GM18951 (cell line): Measurements from ENCODE around the gene ATXN10.

Source experiments
- POLR2A ChIP-seq: IDR thresholded peaks from 4 replicates; pipeline ENCODE4 v1.6.1; 2011; ENCODE audit warnings: mild to moderate bottlenecking; ENCODE audit not compliant: insufficient read length, insufficient read depth; ENCODE audit errors: extremely low read depth
- in situ Hi-C: fragments of 300-500 bp; cut with MboI; formaldehyde crosslinking; loops from one replicate; pipeline ENCODE4 v1.12.0; 2022; ENCODE audit warnings: low sequenced_read_pairs, mixed read lengths, inconsistent platforms; ENCODE audit not compliant: unreplicated experiment

Gene ATXN10

DNA sequence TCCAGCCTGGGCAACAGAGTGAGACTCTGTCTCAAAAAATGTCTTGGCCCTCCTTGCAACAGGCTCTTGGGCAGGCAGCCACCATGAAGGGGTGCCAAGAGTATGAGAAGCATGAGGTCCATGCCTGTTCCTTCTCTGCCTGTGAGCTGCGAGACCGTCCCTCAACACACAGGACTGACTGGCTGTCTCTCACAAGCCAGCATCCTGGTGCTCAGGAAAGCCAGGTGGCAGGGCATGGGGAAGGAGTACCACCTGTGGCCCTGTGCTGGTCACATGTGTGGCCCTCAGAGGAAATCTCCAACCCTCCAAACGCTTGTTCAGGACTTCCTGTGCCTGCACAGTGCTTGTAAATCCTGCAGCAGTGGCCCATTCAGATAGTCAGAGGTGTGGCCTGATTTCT lies 83.2 kb downstream of the ATXN10 start:
- TF ChIP-seq POLR2A: no peak
- in situ Hi-C loops: no loop called here

DNA sequence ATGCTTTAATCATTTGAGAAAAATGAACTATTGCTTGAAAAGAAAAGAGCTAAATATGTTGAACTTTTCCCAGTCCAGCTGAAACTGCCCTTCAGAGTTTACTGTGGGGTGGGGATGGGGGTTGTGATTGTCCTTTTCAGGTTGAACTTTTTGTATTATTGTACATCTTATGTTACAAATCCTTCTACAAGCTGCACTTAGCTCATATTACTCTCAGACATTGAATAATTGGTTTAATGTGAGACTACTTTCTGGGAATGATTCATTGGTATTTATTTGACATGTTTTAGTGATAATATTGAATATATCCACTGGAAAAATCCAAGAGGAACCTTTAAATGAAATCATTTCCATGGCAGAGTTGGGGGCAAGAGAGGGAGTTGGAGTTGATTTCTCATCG lies 84.9 kb downstream of the ATXN10 start:
- in situ Hi-C loops: no loop called here
- no peak for TF ChIP-seq POLR2A

GRCh38 chr22:45757068-45757467 lies 85.4 kb downstream of the ATXN10 start:
- no peak for TF ChIP-seq POLR2A
- in situ Hi-C loops: no loop called here

- in situ Hi-C loops: no loop called here
- no peak for TF ChIP-seq POLR2A
Observed at GRCh38 chr22:45757936-45758335, 86.3 kb downstream of the ATXN10 start.

GRCh38 chr22:45758603-45759002 lies 87.0 kb downstream of the ATXN10 start:
- in situ Hi-C loops: no loop called here
- TF ChIP-seq POLR2A: no peak

- no peak for TF ChIP-seq POLR2A
- in situ Hi-C loops: no loop called here
Observed at GRCh38 chr22:45760682-45761081, 89.0 kb downstream of the ATXN10 start.

DNA sequence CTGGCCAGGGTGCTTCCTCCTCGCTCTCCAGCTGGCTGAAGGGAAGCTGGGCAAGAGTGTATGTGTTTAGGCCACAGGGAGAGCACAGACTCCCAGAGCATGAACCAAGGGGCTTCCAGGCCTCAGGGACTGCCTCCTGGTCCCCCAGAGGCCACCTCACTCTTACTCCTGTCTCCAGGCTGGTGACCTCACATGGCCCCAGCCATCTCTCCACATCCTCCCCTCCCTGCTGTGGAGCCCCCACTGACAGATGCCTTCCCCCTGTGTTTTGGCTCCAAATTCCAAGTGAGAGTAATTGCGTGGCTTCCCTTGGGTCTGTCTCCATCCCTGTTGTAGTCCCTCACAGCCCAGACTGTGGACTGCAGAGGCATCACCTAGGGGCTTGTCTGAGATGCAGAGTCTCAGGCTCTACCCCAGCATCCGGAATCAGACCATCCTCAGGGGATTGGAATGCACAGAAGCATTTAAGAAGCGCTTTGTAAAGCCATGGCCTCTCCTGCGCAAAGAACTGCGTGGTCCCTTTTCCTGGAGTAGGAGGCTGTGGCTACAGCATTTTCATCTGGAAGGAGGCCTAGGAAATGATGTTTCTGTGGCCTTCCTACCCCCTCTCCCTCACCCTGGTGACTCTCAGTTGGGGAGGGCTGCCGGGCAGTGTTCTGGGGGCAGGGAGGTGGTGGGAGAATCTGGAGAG lies 91.1 kb downstream of the ATXN10 start:
- no peak for TF ChIP-seq POLR2A
- in situ Hi-C loops: no loop called here

- no peak for TF ChIP-seq POLR2A
- in situ Hi-C loops: no loop called here
Observed at GRCh38 chr22:45763236-45763624, 91.6 kb downstream of the ATXN10 start.

DNA sequence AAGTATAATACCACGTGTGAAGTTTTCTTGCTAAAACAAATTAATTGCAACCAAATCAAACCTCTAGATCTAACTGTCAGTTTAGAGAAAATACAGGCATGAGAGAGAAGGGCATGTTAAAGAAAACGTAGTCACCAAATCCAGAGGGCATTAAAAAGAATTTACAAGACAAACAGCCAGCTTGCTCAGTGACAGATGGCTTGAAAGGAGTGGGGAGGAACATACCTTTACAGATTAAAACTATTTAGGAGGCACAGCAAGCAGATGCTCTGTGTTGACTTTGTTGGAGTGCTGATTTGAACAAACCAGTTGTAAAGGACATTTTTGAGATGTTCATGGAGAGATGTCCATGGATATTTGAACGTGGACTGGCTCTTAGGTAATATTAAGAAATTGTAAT lies 96.9 kb downstream of the ATXN10 start:
- no peak for TF ChIP-seq POLR2A
- in situ Hi-C loops: no loop called here

DNA sequence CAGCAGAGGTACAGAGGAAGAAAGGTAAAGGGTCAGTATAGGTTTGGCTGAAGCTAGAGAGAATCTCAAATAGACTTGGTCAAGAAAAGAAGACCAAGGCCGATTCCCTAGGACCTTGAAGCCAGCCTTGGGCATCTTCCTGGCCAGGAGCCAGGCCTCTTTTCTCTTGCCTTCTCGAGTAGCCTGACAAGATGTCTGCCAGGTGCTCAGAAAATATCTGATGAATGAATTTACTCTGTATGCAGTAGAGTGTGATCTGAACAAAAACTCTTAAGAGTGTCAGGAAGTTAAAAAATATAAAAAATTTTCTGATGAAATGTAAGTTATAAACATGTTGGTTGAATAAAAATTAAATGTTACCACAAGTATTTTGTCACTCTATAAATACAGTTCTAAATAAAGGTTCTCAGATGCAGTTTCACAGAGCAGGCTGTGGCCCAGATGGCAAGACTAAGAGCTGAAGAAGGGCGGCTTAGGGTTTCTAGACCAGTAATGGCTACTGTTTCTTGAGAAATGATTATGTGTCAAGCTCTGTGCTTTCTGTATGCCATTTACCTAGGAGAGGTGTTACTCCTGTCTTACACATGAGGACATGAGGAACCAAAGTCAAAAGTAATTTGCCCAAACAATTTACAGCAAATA lies 98.1 kb downstream of the ATXN10 start:
- in situ Hi-C loops: no loop called here
- no peak for TF ChIP-seq POLR2A

DNA sequence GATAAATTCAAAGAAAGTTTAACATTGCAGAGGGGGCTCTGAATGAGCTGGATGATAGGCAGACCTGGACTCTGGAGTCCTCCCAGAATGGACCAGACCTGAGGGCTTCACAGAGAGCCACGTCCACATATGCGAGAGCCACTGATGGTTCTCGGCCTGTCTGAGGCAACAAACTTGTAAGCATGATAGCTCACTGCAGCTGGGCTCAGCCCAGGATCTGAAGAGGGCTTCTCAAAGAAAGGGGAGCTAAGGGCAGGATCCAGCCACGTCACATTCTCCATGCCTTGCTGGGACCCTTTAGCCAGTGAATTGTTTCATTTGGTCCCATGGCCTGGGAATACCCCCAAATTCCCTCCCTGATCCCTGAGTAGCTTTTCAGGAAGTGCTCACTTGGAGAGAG lies 98.9 kb downstream of the ATXN10 start:
- in situ Hi-C loops: no loop called here

DNA sequence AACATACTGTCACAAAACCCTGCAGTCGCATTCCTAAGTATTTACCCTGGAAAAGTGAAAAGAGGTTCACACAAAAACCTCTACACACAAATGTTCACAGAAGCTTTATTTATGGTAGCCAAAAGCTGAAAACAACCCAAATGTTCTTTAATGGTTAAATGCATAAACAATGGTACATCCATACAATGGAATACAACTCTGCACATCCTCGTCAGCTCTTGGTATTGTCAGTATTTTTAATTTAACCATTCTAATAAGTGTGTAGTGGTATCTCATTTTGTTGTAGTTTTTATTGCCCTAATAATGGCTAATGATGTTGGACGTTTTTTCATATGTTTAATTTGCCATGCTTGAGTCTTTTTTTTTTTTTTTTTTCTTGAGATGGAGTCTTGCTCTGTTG lies 99.4 kb downstream of the ATXN10 start:
- in situ Hi-C loops: no loop called here
- no peak for TF ChIP-seq POLR2A

More for the DNA sequence above, 98.9 kb downstream of the ATXN10 start:
- no peak for TF ChIP-seq POLR2A

DNA sequence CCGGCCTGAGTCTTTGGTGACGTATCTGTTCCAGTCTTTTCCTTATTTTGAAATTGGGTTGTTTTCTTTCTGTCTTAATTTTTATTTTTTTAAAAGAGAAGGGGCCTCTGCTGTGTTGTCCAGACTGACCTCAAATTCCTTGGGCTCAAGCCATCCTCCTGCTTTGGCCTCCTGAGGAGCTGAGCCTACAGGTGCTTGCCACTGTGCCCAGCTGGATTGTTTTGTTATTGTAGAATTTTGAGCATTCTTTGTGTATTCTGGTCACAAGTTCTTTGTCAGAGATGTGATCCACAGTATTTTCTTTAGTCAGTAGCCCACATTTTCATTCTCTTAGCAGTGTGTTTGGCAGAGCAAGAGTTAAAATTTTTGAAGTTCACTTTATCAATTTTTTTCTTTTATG lies 100.1 kb downstream of the ATXN10 start:
- TF ChIP-seq POLR2A: no peak
- in situ Hi-C loops: no loop called here

GRCh38 chr22:45772743-45773142 lies 101.1 kb downstream of the ATXN10 start:
- in situ Hi-C loops: no loop called here
- TF ChIP-seq POLR2A: no peak
